LNCAP (cell line): ENCODE measurements around the gene FCHO2.

Source experiments
- CTCF ChIP-seq: fragments of 450-650 bp; IDR thresholded peaks from 2 replicates; pipeline ENCODE4 v1.5.1; 2017; ENCODE audit warnings: mild to moderate bottlenecking

Gene FCHO2

GRCh38 chr5:72955768-72956323, at the start of gene FCHO2:
Gene FCHO2 (plus strand): TSS chr5:72956041. CDS start chr5:72956097, 56 bp downstream.
- TF ChIP-seq CTCF: peak; percentile 95

GRCh38 chr5:72906806-72907205, 49.0 kb upstream of the FCHO2 start:
- TF ChIP-seq CTCF: no peak

GRCh38 chr5:72908664-72909063, 47.2 kb upstream of the FCHO2 start:
- TF ChIP-seq CTCF: no peak

- TF ChIP-seq CTCF: no peak
These were observed 38.5 kb upstream of the FCHO2 start for GRCh38 chr5:72917371-72917776.

- TF ChIP-seq CTCF: peak; percentile 48; the same call in 1 of the 2 replicates
These were observed 34.9 kb upstream of the FCHO2 start for GRCh38 chr5:72920690-72921502.

GRCh38 chr5:72921886-72922285, 34.0 kb upstream of the FCHO2 start:
- no peak for TF ChIP-seq CTCF

- no peak for TF ChIP-seq CTCF
These were observed 33.4 kb upstream of the FCHO2 start for GRCh38 chr5:72922422-72922821.
